Breast epithelium (tissue), 3 donors: ENCODE data around the gene ARHGAP27.

Source experiments
- POLR2A ChIP-seq: fragments of 450-650 bp; IDR thresholded peaks from one replicate; pipeline ENCODE4 v1.6.1; 2016; ENCODE audit warnings: antibody characterized with exemption, mild to moderate bottlenecking, moderate library complexity
- POLR2AphosphoS5 ChIP-seq, 3 donors: sonication (generic); formaldehyde crosslinking; IDR thresholded peaks; one replicate each; pipeline ENCODE4 v1.6.1; 2017; ENCODE audit warnings: antibody characterized with exemption in 3 of 3
- TF ChIP-seq, protein P1 (sequence below), 3 donors: fragments of 450-650 bp; IDR thresholded peaks; one replicate each; pipeline ENCODE4 v1.5.1; 2016 to 2017; ENCODE audit warnings: antibody characterized with exemption in 3 of 3, mild to moderate bottlenecking in 3 of 3, moderate library complexity in 3 of 3

DNA sequence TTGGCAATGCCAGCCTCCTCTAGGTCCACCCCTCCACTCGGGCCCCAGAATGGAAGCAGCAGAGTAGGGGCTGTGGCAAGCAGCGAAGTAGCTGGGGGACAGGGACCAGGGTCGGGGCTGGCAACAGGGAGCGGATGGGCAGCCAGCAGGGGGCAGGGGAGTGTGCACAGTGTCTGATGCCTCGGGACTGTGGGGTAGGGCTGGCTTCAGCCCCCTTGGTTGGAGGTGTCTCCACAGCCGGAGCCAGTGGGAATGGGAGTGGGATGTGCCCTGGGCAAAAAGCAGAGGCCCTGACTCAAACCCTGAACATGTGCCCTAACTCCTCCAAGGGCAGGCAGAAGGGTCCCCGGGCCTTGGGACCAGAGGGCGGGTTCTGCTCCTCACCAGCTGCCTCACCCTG is 18.5 kb upstream of the ARHGAP27 start:
- TF ChIP-seq, protein P1, sequence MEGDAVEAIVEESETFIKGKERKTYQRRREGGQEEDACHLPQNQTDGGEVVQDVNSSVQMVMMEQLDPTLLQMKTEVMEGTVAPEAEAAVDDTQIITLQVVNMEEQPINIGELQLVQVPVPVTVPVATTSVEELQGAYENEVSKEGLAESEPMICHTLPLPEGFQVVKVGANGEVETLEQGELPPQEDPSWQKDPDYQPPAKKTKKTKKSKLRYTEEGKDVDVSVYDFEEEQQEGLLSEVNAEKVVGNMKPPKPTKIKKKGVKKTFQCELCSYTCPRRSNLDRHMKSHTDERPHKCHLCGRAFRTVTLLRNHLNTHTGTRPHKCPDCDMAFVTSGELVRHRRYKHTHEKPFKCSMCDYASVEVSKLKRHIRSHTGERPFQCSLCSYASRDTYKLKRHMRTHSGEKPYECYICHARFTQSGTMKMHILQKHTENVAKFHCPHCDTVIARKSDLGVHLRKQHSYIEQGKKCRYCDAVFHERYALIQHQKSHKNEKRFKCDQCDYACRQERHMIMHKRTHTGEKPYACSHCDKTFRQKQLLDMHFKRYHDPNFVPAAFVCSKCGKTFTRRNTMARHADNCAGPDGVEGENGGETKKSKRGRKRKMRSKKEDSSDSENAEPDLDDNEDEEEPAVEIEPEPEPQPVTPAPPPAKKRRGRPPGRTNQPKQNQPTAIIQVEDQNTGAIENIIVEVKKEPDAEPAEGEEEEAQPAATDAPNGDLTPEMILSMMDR (IDR thresholded peaks at IDR 0.05): no peak
- no peak for TF ChIP-seq POLR2A
- TF ChIP-seq POLR2AphosphoS5 (IDR thresholded peaks at IDR 0.05): no peak
